CD4-positive, alpha-beta T cell (primary cell): ENCODE results near the gene DNAJC4. TPM values are rescaled to one million over a fixed set of nuclear protein-coding genes. Genes with fewer than 3 reads are reported as not detected.

Experiments used
- ATAC-seq: fragments of 200-7000 bp; cut with Tn5 transposase; one replicate; pipeline ENCODE4 v1.10.0; 2022; ENCODE audit warnings: mild to moderate bottlenecking; ENCODE audit not compliant: poor library complexity
- CTCF ChIA-PET: fragments of 350-600 bp; sonication (Branson Sonifier 250); formaldehyde crosslinking; loops from one replicate; lab custom pipeline; 2021; ENCODE audit warnings: antibody characterized with exemption, inconsistent platforms; lab: Charles Lee
- POLR2A ChIA-PET: fragments of 350-600 bp; sonication (Branson Sonifier 250); formaldehyde crosslinking; loops from one replicate; lab custom pipeline; 2021; ENCODE audit warnings: antibody characterized with exemption, inconsistent platforms; lab: Charles Lee
- DNase-seq, 14 experiments: peaks; one replicate each; pipeline ENCODE4 v3.0.0-alpha.2; 2013 to 2020; ENCODE audit warnings: mixed read lengths in 2 of 14
- H3K27ac ChIP-seq, 2 donors: one replicate each; pipeline versions ENCODE4 v1.5.1 to v1.7.0; 2013; ENCODE audit warnings: low read length in 2 of 2, low read depth in 1 of 2, mild to moderate bottlenecking in 1 of 2
- H3K27me3 ChIP-seq, 2 experiments: 1 replicate in 1 of 2; 2 replicates in 1 of 2; pipeline versions ENCODE4 v1.6.1 to v1.7.0; 2013; ENCODE audit warnings: low read length in 2 of 2, control low read depth in 1 of 2, mild to moderate bottlenecking in 1 of 2, moderate library complexity in 1 of 2; ENCODE audit not compliant: insufficient read depth in 2 of 2, control insufficient read depth in 1 of 2
- H3K36me3 ChIP-seq: one replicate; pipeline ENCODE4 v1.6.1; 2013; ENCODE audit warnings: low read length, control low read depth; ENCODE audit not compliant: insufficient read depth
- H3K4me1 ChIP-seq: one replicate; pipeline ENCODE4 v1.6.1; 2013; ENCODE audit warnings: low read length, control low read depth; ENCODE audit not compliant: insufficient read depth
- H3K4me3 ChIP-seq: one replicate; pipeline ENCODE4 v1.5.1; 2013; ENCODE audit warnings: mild to moderate bottlenecking, low read length, moderate library complexity
- H3K9me3 ChIP-seq, 2 experiments: 1 replicate in 1 of 2; 2 replicates in 1 of 2; pipeline versions ENCODE4 v1.6.1 to v1.7.0; 2013; ENCODE audit warnings: low read length in 2 of 2, mild to moderate bottlenecking in 2 of 2, control low read depth in 1 of 2, moderate library complexity in 1 of 2; ENCODE audit not compliant: control insufficient read depth in 1 of 2, insufficient read depth in 1 of 2
- H3K27ac Mint-ChIP-seq: one replicate; pipeline ENCODE4 v1.8.0; 2020; ENCODE audit warnings: mixed read lengths
- H3K27me3 Mint-ChIP-seq: one replicate; pipeline ENCODE4 v1.8.0; 2021; ENCODE audit warnings: mixed read lengths
- H3K36me3 Mint-ChIP-seq: one replicate; pipeline ENCODE4 v1.8.0; 2021; ENCODE audit warnings: low read depth, mixed read lengths
- H3K4me1 Mint-ChIP-seq: one replicate; pipeline ENCODE4 v1.8.0; 2021; ENCODE audit warnings: low read depth, mixed read lengths
- H3K4me3 Mint-ChIP-seq: one replicate; pipeline ENCODE4 v1.8.0; 2020; ENCODE audit warnings: mild to moderate bottlenecking, mixed read lengths
- H3K9me3 Mint-ChIP-seq: one replicate; pipeline ENCODE4 v1.8.0; 2020; ENCODE audit warnings: mixed read lengths
- intact Hi-C, 2 experiments: fragments of 100-400 bp; cut with DNase I in 1 of 2; cut with micrococcal nuclease in 1 of 2; formaldehyde crosslinking; loops; one replicate each; pipeline versions ENCODE4 v1.15.1 to v1.9.0; 2023 to 2025; cut with DNase I, micrococcal nuclease
- total RNA-seq, 174 experiments: library from RNA in 2 of 174; stranded (reverse) in 2 of 174; gene quantifications; one replicate each; pipeline ENCODE4 v1.2.3 and lab custom pipeline; 2021 to 2026
- TF ChIP-seq, protein P1 (sequence below): fragments of 200-600 bp; IDR thresholded peaks from one replicate; pipeline ENCODE4 v1.8.0; 2022; ENCODE audit warnings: antibody characterized with exemption, mild to moderate bottlenecking

The DNAJC4 gene
- total RNA-seq, 2 experiments from 2014 or later: 35.9 to 37.9 TPM

DNA sequence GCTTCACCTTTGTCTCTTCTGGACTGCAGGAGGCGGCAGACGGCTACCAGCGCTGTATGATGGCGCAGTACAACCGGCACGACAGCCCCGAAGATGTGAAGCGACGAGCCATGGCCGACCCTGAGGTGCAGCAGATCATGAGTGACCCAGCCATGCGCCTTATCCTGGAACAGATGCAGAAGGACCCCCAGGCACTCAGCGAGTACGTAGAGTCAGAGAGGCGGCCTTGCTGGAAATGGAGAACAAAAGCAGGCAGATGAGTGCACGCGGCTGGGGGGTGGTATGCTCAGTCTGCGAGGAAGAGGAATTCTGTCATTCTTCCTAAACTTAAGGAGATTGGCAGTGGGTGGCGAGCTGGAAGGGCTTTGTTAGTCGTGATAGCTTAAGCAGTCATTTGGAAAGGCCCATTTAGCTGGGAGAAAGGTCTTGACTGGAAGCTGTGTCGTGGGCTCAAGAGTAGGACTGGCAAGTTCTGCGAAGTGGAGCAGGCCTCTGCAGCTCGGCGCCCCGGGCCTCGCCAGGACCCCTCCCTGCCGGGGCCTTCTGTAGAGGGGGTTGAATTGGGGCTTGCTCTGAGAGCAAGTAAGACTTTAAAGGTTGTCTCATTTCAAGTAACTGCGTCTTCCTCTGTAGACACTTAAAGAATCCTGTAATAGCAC lies 26.8 kb upstream of the DNAJC4 start:
- Mint-ChIP-seq H3K27ac (no peak overlapping the region), H3K36me3 (peaks cover 78% of the 10 kb centered on the region), H3K4me1 (peaks cover 42% of the 10 kb centered on the region), H3K4me3 (peak overlapping the region; percentile 31), H3K27me3 (no peaks in the 10 kb centered on the region), H3K9me3 (no peaks in the 10 kb centered on the region)
- H3K4me1 ChIP-seq: peaks cover 40% of the 10 kb centered on the region
- ATAC-seq: no peak
- ChIA-PET CTCF (interaction anchor here (1.2 to 5.4 kb wide), 11 partner anchors 14 to 203 kb away, joined by 3 to 123 read pairs (median 9); partner anchors contain the start of genes CATSPERZ, ESRRA, FKBP2 and NUDT22), POLR2A (interaction anchor here (1.2 to 7.1 kb wide), 5 partner anchors 21 to 81 kb away, joined by 3 to 116 read pairs (median 12); partner anchors contain the start of genes BAD, FKBP2, GPR137 and NUDT22)
- intact Hi-C loops: loop anchor here (1.0 to 5.0 kb wide), 6 partner anchors 17 to 449 kb away; partner anchors contain the start of genes STIP1 (in 2 of the 2) and PLCB3 (in 1 of the 2)
- peaks cover 53% of the 10 kb centered on the region for H3K36me3 ChIP-seq
- TF ChIP-seq, protein P1, sequence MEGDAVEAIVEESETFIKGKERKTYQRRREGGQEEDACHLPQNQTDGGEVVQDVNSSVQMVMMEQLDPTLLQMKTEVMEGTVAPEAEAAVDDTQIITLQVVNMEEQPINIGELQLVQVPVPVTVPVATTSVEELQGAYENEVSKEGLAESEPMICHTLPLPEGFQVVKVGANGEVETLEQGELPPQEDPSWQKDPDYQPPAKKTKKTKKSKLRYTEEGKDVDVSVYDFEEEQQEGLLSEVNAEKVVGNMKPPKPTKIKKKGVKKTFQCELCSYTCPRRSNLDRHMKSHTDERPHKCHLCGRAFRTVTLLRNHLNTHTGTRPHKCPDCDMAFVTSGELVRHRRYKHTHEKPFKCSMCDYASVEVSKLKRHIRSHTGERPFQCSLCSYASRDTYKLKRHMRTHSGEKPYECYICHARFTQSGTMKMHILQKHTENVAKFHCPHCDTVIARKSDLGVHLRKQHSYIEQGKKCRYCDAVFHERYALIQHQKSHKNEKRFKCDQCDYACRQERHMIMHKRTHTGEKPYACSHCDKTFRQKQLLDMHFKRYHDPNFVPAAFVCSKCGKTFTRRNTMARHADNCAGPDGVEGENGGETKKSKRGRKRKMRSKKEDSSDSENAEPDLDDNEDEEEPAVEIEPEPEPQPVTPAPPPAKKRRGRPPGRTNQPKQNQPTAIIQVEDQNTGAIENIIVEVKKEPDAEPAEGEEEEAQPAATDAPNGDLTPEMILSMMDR: no peak
- no peaks in the 10 kb centered on the region for H3K27me3 ChIP-seq
- H3K27ac ChIP-seq: no peak overlapping the region
- H3K9me3 ChIP-seq: no peaks in the 10 kb centered on the region
- H3K4me3 ChIP-seq: no peak overlapping the region
- DNase-seq: no peak

DNA sequence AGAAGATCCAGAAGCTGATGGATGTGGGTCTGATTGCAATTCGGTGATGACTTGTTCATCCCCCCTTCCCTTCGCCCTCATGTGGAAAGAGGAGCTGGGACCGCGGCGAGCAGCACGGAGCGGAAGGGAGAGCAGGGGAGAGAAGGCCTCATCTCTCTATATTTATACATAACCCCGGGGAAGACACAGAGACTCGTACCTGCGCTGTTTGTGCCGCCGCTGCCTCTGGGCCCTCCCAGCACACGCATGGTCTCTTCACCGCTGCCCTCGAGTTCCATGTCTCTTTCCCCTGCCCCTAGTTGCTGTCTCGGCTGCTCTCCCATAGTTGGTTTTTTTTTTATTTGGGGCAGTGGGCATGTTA lies 26.3 kb upstream of the DNAJC4 start:
- Mint-ChIP-seq H3K4me1 (peaks cover 48% of the 10 kb centered on the region), H3K4me3 (no peak overlapping the region)

DNA sequence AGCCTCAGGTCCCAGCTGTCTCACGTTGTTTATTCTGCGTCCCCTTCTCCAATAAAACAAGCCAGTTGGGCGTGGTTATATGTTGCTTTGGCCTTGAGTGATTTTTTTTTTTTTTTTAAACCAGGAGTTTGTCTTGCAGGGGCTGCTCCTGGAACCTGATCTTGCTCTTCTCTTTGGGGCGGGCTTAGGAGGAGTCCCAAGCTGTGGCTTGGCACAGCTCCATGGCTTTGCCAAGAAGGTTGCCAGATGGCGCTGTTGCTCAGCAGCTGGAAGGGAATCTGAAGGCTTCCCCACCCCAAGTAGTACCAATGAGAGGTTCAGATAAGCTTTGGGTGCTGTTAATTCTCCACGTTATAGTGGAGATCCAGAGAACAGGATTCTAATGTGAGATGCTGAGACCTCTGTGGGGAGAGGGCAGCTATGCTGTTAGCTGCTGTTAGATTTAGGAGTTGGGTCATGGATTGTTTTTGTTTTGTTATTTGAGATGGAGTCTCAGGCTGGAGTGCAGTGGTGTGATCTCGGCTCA lies 25.8 kb upstream of the DNAJC4 start:
- peak overlapping the region; percentile 78 for H3K27ac Mint-ChIP-seq
- intact Hi-C loops: loop anchor here (1.0 to 5.0 kb wide), 6 partner anchors 18 to 448 kb away; partner anchors contain the start of genes STIP1 (in 2 of the 2) and PLCB3 (in 1 of the 2)
- Histone ChIP-seq H3K4me1 (peaks cover 50% of the 10 kb centered on the region), H3K9me3 (no peaks in the 10 kb centered on the region), H3K36me3 (peaks cover 58% of the 10 kb centered on the region), H3K27me3 (no peaks in the 10 kb centered on the region), H3K4me3 (no peak overlapping the region), H3K27ac (no peak overlapping the region)
- POLR2A ChIA-PET: interaction anchor here (0.7 to 7.1 kb wide), 17 partner anchors 10 to 113 kb away, joined by 3 to 116 read pairs (median 12); partner anchors contain the start of genes BAD, CATSPERZ, DNAJC4 and ESRRA
- H3K9me3 Mint-ChIP-seq: no peaks in the 10 kb centered on the region
- peaks cover 49% of the 10 kb centered on the region for H3K4me1 Mint-ChIP-seq
- TF ChIP-seq, protein P1: peak; percentile 69
- ATAC-seq: peak; percentile 63
- peak; percentile 77 to 95 (median 84) for DNase-seq
- peak overlapping the region; percentile 93 for H3K4me3 Mint-ChIP-seq
- no peaks in the 10 kb centered on the region for H3K27me3 Mint-ChIP-seq
- peaks cover 84% of the 10 kb centered on the region for H3K36me3 Mint-ChIP-seq
- CTCF ChIA-PET: interaction anchor here (0.6 to 5.4 kb wide), 31 partner anchors 9 to 204 kb away, joined by 3 to 123 read pairs (median 5); partner anchors contain the start of genes BAD, CATSPERZ, ESRRA and FKBP2

More for the DNA sequence above, 26.3 kb upstream of the DNAJC4 start:
- Histone ChIP-seq H3K27ac (no peak overlapping the region), H3K36me3 (peaks cover 53% of the 10 kb centered on the region), H3K27me3 (no peaks in the 10 kb centered on the region), H3K4me3 (no peak overlapping the region), H3K9me3 (no peaks in the 10 kb centered on the region), H3K4me1 (peaks cover 45% of the 10 kb centered on the region)
- DNase-seq (peak in 1 of 14 experiments; percentile 26), ATAC-seq (no peak)
- Mint-ChIP-seq H3K9me3 (no peaks in the 10 kb centered on the region), H3K36me3 (peaks cover 80% of the 10 kb centered on the region), H3K27me3 (no peaks in the 10 kb centered on the region), H3K27ac (peak overlapping the region; percentile 78)
- TF ChIP-seq, protein P1: no peak
- intact Hi-C loops: loop anchor here (1.0 to 5.0 kb wide), 6 partner anchors 17 to 448 kb away; partner anchors contain the start of genes STIP1 (in 2 of the 2) and PLCB3 (in 1 of the 2)
- ChIA-PET CTCF (interaction anchor here (0.6 to 5.4 kb wide), 29 partner anchors 9 to 204 kb away, joined by 3 to 123 read pairs (median 5); partner anchors contain the start of genes BAD, CATSPERZ, ESRRA and FKBP2), POLR2A (interaction anchor here (0.7 to 7.1 kb wide), 16 partner anchors 11 to 113 kb away, joined by 3 to 116 read pairs (median 20); partner anchors contain the start of genes BAD, CATSPERZ, DNAJC4 and ESRRA)
